A549 (cell line): ENCODE data around the gene ISCA2. TPM values are rescaled to one million over a fixed set of nuclear protein-coding genes. Genes with fewer than 3 reads are reported as not detected.

Experiments used
- ATAC-seq, 2 experiments: fragments of 200-7000 bp in 1 of 2; fragments of >200 bp in 1 of 2; cut with Nextera tagmentation in 1 of 2; cut with Tn5 transposase in 1 of 2; 3 replicates each; pipeline versions ENCODE4 v1.8.0 to v1.9.1; 2018 to 2020; ENCODE audit warnings: mild to moderate bottlenecking in 1 of 2, moderate library complexity in 1 of 2
- CTCF ChIA-PET: fragments of 300-600 bp; sonication (Branson Sonifier 250); formaldehyde crosslinking; extraction: SDS; loops from one replicate; lab custom pipeline; 2021; ENCODE audit warnings: antibody characterized with exemption, inconsistent platforms; lab: Yijun Ruan, JAX
- POLR2A ChIA-PET: fragments of 350-600 bp; formaldehyde crosslinking; extraction: SDS; loops from one replicate; lab custom pipeline; 2021; ENCODE audit warnings: antibody characterized with exemption, inconsistent platforms; lab: Yijun Ruan, JAX
- DNase-seq, 2 experiments: peaks; one replicate each; pipeline versions ENCODE4 v3.0.0 to v3.0.0-alpha.2; 2011 to 2016; ENCODE audit warnings: low read depth in 1 of 2, low spot score in 1 of 2
- FAIRE-seq: peaks from 2 replicates; lab custom pipeline; 2011; peaks lifted over from hg19 to GRCh38; lab: Jason Lieb, UNC
- H3K27ac ChIP-seq, 2 experiments: fragments of >200 bp; sonication (Bioruptor Twin); formaldehyde crosslinking; 3 replicates each; pipeline ENCODE4 v1.5.1; 2016 to 2017
- H3K4me1 ChIP-seq: fragments of >200 bp; sonication (Bioruptor Twin); formaldehyde crosslinking; 3 replicates; pipeline ENCODE4 v1.6.1; 2016
- H3K4me2 ChIP-seq: fragments of >200 bp; sonication (Bioruptor Twin); formaldehyde crosslinking; 3 replicates; pipeline ENCODE4 v1.6.1; 2016
- H3K4me3 ChIP-seq: fragments of >200 bp; sonication (Bioruptor Twin); formaldehyde crosslinking; 3 replicates; pipeline ENCODE4 v1.5.1; 2016
- H3K9me3 ChIP-seq: fragments of >200 bp; sonication (Bioruptor Twin); formaldehyde crosslinking; 3 replicates; pipeline ENCODE4 v1.6.1; 2016
- ATOH8 ChIP-seq: fragments of 250-450 bp; sonication (Bioruptor Pico); IDR thresholded peaks from 2 replicates; pipeline ENCODE4 v1.5.0; 2020; ENCODE audit warnings: low read depth, mild to moderate bottlenecking, moderate library complexity
- BHLHE40 ChIP-seq: IDR thresholded peaks from 2 replicates; pipeline ENCODE4 v1.6.1; 2012; ENCODE audit warnings: low read depth, low read length, inconsistent platforms
- CEBPB ChIP-seq, 2 experiments: fragments of >200 bp in 1 of 2; sonication (Bioruptor Twin) in 1 of 2; formaldehyde crosslinking in 1 of 2; IDR thresholded peaks; 2 replicates each; pipeline ENCODE4 v1.6.1; 2012 to 2016
- CHD2 ChIP-seq: fragments of 150-350 bp; IDR thresholded peaks from 2 replicates; pipeline ENCODE4 v1.6.1; 2014; ENCODE audit warnings: low read length; ENCODE audit not compliant: partially characterized antibody
- EHMT2 ChIP-seq: fragments of 200-600 bp; sonication (generic); IDR thresholded peaks from 2 replicates; pipeline ENCODE4 v1.6.1; 2016; ENCODE audit warnings: antibody characterized with exemption, low read depth, mild to moderate bottlenecking, moderate library complexity
- ELK1 ChIP-seq: fragments of 150-350 bp; IDR thresholded peaks from 2 replicates; pipeline ENCODE4 v1.6.1; 2014; ENCODE audit warnings: low read depth, mild to moderate bottlenecking, low read length
- ESRRA ChIP-seq: fragments of 150-350 bp; IDR thresholded peaks from 2 replicates; pipeline ENCODE4 v1.6.1; 2014; ENCODE audit warnings: mild to moderate bottlenecking, low read length, borderline replicate concordance
- FOXS1 ChIP-seq: fragments of 250-450 bp; sonication (Bioruptor Pico); IDR thresholded peaks from 2 replicates; pipeline ENCODE4 v1.5.0; 2020; ENCODE audit warnings: mild to moderate bottlenecking, moderate library complexity
- GATA3 ChIP-seq: IDR thresholded peaks from 2 replicates; pipeline ENCODE4 v1.6.1; 2012; ENCODE audit warnings: borderline replicate concordance
- HDAC2 ChIP-seq: fragments of 200-600 bp; sonication (generic); IDR thresholded peaks from 2 replicates; pipeline ENCODE4 v1.6.1; 2016
- HEYL ChIP-seq: fragments of 250-450 bp; sonication (Bioruptor Pico); IDR thresholded peaks from 2 replicates; pipeline ENCODE4 v1.8.0; 2021; ENCODE audit warnings: mild to moderate bottlenecking, moderate library complexity
- HOXA7 ChIP-seq: fragments of 250-450 bp; sonication (Bioruptor Pico); IDR thresholded peaks from 2 replicates; pipeline ENCODE4 v1.5.0; 2020; ENCODE audit warnings: mild to moderate bottlenecking, moderate library complexity
- JUN ChIP-seq, 2 experiments: fragments of >200 bp; sonication (Bioruptor Twin); formaldehyde crosslinking; IDR thresholded peaks; 2 replicates in 1 of 2; 3 replicates in 1 of 2; pipeline ENCODE4 v1.6.1; 2016 to 2017
- NFE2L2 ChIP-seq: fragments of 150-350 bp; conservative IDR thresholded peaks from 2 replicates; pipeline ENCODE4 v1.6.1; 2014; ENCODE audit warnings: low read length
- NR3C1 ChIP-seq: fragments of >200 bp; sonication (Bioruptor Twin); formaldehyde crosslinking; IDR thresholded peaks from 3 replicates; pipeline ENCODE4 v1.6.1; 2017
- PBX3 ChIP-seq: IDR thresholded peaks from 2 replicates; pipeline ENCODE4 v1.6.1; 2012
- PHF8 ChIP-seq: fragments of 200-600 bp; sonication (generic); IDR thresholded peaks from 2 replicates; pipeline ENCODE4 v1.6.1; 2016; ENCODE audit warnings: low read depth, mild to moderate bottlenecking, antibody characterized with exemption, moderate library complexity, borderline replicate concordance
- POLR2A ChIP-seq: IDR thresholded peaks from 2 replicates; pipeline ENCODE4 v1.6.1; 2012; ENCODE audit warnings: mild to moderate bottlenecking, low read length
- POLR2AphosphoS2 ChIP-seq: conservative IDR thresholded peaks from 2 replicates; pipeline ENCODE4 v1.6.1; 2012; ENCODE audit warnings: low read length, improper control_type of control experiment, inconsistent platforms
- RARB ChIP-seq: fragments of 250-450 bp; sonication (Bioruptor Pico); IDR thresholded peaks from 2 replicates; pipeline ENCODE4 v1.8.0; 2021; ENCODE audit warnings: mild to moderate bottlenecking, moderate library complexity
- RCOR1 ChIP-seq: fragments of 150-350 bp; IDR thresholded peaks from 2 replicates; pipeline ENCODE4 v1.6.1; 2014; ENCODE audit warnings: antibody characterized with exemption, low read length, low read depth
- REST ChIP-seq: fragments of 200-600 bp; sonication (generic); IDR thresholded peaks from 2 replicates; pipeline ENCODE4 v1.6.1; 2016; ENCODE audit warnings: antibody characterized with exemption, mild to moderate bottlenecking, moderate library complexity
- RFX5 ChIP-seq: fragments of 450-650 bp; IDR thresholded peaks from 2 replicates; pipeline ENCODE4 v1.7.1; 2014; ENCODE audit warnings: antibody characterized with exemption, mild to moderate bottlenecking, moderate library complexity
- SREBF2 ChIP-seq: fragments of 450-650 bp; IDR thresholded peaks from 2 replicates; pipeline ENCODE4 v1.6.1; 2014; ENCODE audit warnings: mild to moderate bottlenecking, moderate library complexity
- WGBS: methylation state at CpG from one replicate; pipeline ENCODE4 v1.1.6; 2017; ENCODE audit errors: missing lambda C conversion rate; 5-methylcytosine and 5-hydroxymethylcytosine counted together
- polyA plus RNA-seq, 4 experiments: library from polyadenylated mRNA; depleted of rRNA in 3 of 4; stranded (reverse); fragments of >200 nt; fragmentation: RNase III in 1 of 4; extraction: RNeasy Plus Mini Kit Qiagen cat#74134 plus additional on column Dnase treatment in 1 of 4; gene quantifications; 2 replicates in 3 of 4; 3 replicates in 1 of 4; pipeline ENCODE4 v1.2.3, GENCODE V29; 2011 to 2017
- TF ChIP-seq, protein P1 (sequence below): fragments of >200 bp; sonication (Bioruptor Twin); formaldehyde crosslinking; IDR thresholded peaks from 3 replicates; pipeline ENCODE4 v1.6.1; 2016
- TF ChIP-seq, protein P2 (sequence below): fragments of 450-650 bp; IDR thresholded peaks from 2 replicates; pipeline ENCODE4 v1.6.1; 2014; ENCODE audit warnings: antibody characterized with exemption
- TF ChIP-seq, protein P3 (sequence below): fragments of 250-450 bp; sonication (Bioruptor Pico); IDR thresholded peaks from 2 replicates; pipeline ENCODE4 v1.5.0; 2021; ENCODE audit warnings: mild to moderate bottlenecking, moderate library complexity, borderline replicate concordance

Gene ISCA2
- polyA plus RNA-seq, 2 of the 4 experiments (the other 2 are of a cell fraction) = 48.8 to 49.3 TPM

DNA sequence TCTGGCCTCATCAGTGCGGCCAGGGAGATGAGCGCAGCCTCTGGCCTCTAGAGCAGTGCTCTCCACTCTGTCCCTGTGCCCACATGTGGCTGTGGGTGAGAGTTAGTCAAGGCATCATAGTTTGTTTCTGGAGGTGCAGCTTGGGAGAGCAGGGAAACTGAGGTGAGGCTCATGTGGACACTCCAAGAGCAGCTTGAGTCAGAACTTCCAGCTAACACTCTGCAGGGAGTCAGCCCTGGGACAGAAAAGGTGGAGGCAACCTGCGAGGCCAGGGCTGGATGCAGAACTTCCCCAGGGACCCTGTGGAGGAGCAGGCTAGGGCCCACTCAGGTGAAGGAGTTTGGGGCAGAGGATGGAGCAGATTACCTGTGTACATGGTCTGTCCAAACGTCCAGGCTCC, 10.8 kb downstream of the ISCA2 start:
- ChIA-PET POLR2A (no interaction called here), CTCF (interaction anchor here (0.6 to 6.8 kb wide), 5 partner anchors 11 to 329 kb away, joined by 3 to 62 read pairs (median 6); no protein-coding TSS in a partner anchor)
- TF ChIP-seq GATA3 = no peak
- TF ChIP-seq EHMT2 = no peak
- no peak for TF ChIP-seq POLR2A
- TF ChIP-seq NFE2L2 = no peak
- TF ChIP-seq HDAC2 = no peak
- no peak for TF ChIP-seq ELK1
- TF ChIP-seq PHF8 = no peak
- TF ChIP-seq ESRRA = no peak
- no peak for TF ChIP-seq NR3C1
- TF ChIP-seq ATOH8 (CRISPR knock-in tag) = no peak
- TF ChIP-seq, protein P1, sequence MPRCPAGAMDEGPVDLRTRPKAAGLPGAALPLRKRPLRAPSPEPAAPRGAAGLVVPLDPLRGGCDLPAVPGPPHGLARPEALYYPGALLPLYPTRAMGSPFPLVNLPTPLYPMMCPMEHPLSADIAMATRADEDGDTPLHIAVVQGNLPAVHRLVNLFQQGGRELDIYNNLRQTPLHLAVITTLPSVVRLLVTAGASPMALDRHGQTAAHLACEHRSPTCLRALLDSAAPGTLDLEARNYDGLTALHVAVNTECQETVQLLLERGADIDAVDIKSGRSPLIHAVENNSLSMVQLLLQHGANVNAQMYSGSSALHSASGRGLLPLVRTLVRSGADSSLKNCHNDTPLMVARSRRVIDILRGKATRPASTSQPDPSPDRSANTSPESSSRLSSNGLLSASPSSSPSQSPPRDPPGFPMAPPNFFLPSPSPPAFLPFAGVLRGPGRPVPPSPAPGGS = no peak
- TF ChIP-seq JUN (IDR thresholded peaks at IDR 0.05) = no peak
- TF ChIP-seq PBX3 = no peak
- no peak for TF ChIP-seq POLR2AphosphoS2
- H3K4me1 ChIP-seq = peaks cover 12% of the 10 kb centered on the region; the same call in 2 of the 3 replicates
- H3K27ac ChIP-seq = no peak overlapping the region
- WGBS = 70% methylated on average over 4 of the region's 4 CpGs
- H3K4me3 ChIP-seq = no peak overlapping the region
- FAIRE-seq = no peak
- H3K4me2 ChIP-seq = no peak overlapping the region
- DNase-seq = no peak
- no peak for ATAC-seq
- no peaks in the 10 kb centered on the region for H3K9me3 ChIP-seq

- no peak for DNase-seq
- H3K9me3 ChIP-seq = no peaks in the 10 kb centered on the region
- 89% methylated on average over 19 of the region's 20 CpGs for WGBS
- no peak for FAIRE-seq
- no peak overlapping the region for H3K27ac ChIP-seq
- H3K4me3 ChIP-seq = no peak overlapping the region
- ChIA-PET CTCF (interaction anchor here (0.6 to 1.7 kb wide), 5 partner anchors 32 to 330 kb away, joined by 3 to 6 read pairs (median 4); partner anchors contain the start of gene LTBP2), POLR2A (no interaction called here)
- ATAC-seq = no peak
- H3K4me2 ChIP-seq = no peak overlapping the region
- peaks cover 12% of the 10 kb centered on the region; the same call in 2 of the 3 replicates for H3K4me1 ChIP-seq
- TF ChIP-seq RFX5 (no peak), NR3C1 (no peak), RARB (CRISPR knock-in tag) (no peak), FOXS1 (CRISPR knock-in tag) (no peak), CEBPB (IDR thresholded peaks at IDR 0.05) (no peak), SREBF2 (no peak), BHLHE40 (no peak), REST (no peak), HDAC2 (no peak), HEYL (no peak), HOXA7 (CRISPR knock-in tag) (no peak), RCOR1 (no peak), CHD2 (no peak)
- TF ChIP-seq, protein P2, sequence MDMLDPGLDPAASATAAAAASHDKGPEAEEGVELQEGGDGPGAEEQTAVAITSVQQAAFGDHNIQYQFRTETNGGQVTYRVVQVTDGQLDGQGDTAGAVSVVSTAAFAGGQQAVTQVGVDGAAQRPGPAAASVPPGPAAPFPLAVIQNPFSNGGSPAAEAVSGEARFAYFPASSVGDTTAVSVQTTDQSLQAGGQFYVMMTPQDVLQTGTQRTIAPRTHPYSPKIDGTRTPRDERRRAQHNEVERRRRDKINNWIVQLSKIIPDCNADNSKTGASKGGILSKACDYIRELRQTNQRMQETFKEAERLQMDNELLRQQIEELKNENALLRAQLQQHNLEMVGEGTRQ = no peak
- TF ChIP-seq, protein P3, sequence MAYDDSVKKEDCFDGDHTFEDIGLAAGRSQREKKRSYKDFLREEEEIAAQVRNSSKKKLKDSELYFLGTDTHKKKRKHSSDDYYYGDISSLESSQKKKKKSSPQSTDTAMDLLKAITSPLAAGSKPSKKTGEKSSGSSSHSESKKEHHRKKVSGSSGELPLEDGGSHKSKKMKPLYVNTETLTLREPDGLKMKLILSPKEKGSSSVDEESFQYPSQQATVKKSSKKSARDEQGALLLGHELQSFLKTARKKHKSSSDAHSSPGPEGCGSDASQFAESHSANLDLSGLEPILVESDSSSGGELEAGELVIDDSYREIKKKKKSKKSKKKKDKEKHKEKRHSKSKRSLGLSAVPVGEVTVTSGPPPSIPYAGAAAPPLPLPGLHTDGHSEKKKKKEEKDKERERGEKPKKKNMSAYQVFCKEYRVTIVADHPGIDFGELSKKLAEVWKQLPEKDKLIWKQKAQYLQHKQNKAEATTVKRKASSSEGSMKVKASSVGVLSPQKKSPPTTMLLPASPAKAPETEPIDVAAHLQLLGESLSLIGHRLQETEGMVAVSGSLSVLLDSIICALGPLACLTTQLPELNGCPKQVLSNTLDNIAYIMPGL (CRISPR knock-in tag) = no peak
Measured at GRCh38 chr14:74504874-74505720, 11.5 kb downstream of the ISCA2 start.
